ACC112 (cell line): ENCODE results near the gene FOXG1.
A peak's percentile ranks its signal among the peaks of the same experiment; 100 is the strongest.

Experiments used
- H2AFZ ChIP-seq: fragments of 200-600 bp; sonication (generic); one replicate; pipeline ENCODE4 v1.6.0; 2017; ENCODE audit warnings: antibody characterized with exemption, low read length; ENCODE audit not compliant: unreplicated experiment
- H3K27ac ChIP-seq: fragments of 200-600 bp; sonication (generic); 2 replicates; pipeline ENCODE4 v1.5.1; 2014; ENCODE audit warnings: low read depth, mild to moderate bottlenecking, antibody characterized with exemption, low read length, moderate library complexity
- H3K27me3 ChIP-seq: fragments of 200-600 bp; sonication (generic); 2 replicates; pipeline ENCODE4 v1.6.1; 2014; ENCODE audit warnings: mild to moderate bottlenecking, antibody characterized with exemption, low read length, moderate library complexity, mixed read lengths; ENCODE audit not compliant: insufficient read depth
- H3K36me3 ChIP-seq: fragments of 200-600 bp; sonication (generic); 2 replicates; pipeline ENCODE4 v1.6.1; 2016; ENCODE audit warnings: mild to moderate bottlenecking, antibody characterized with exemption, low read length, moderate library complexity, mixed read lengths; ENCODE audit not compliant: insufficient read depth
- H3K4me1 ChIP-seq: fragments of 200-600 bp; sonication (generic); one replicate; pipeline ENCODE4 v1.6.1; 2016; ENCODE audit warnings: low read length, mixed read lengths; ENCODE audit not compliant: insufficient read depth, unreplicated experiment, control insufficient read depth
- H3K4me3 ChIP-seq: fragments of 200-600 bp; sonication (generic); 2 replicates; pipeline ENCODE4 v1.5.1; 2014; ENCODE audit warnings: mild to moderate bottlenecking, low read depth, low read length
- H3K79me2 ChIP-seq: fragments of 200-600 bp; sonication (generic); one replicate; pipeline ENCODE4 v1.6.0; 2016; ENCODE audit warnings: low read length; ENCODE audit not compliant: control insufficient read depth, unreplicated experiment, insufficient read depth

Gene FOXG1

DNA sequence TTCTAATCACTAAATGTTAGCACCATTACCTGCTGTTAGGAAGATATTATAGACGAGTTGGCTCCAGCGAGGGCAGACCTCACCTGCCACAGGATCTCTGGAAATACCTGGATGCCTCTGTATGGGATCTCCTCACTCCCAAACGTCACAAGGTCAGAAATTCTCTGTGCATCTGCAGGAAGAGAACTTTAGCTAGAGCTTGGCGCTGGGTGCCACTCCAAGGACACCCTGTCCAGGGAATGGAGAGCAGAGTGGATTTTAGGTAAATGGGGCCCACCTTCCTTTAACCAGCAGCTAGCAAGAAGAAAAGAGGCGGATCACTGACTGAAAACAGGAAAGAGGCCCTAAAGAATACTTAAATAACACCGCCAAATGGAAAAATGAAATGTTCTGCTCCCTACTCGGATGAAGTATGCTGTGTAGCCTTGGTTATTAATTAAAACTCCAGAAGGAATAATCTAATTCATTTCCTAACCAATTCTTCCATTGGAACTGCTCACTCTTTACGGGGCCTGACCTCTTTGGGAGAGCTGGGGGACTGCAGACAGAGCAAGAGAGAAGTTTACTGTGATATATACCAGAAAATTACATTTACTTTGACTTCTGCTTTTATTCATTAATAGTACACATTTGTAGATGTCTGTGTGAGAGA is 4.2 kb upstream of the FOXG1 start:
- Histone ChIP-seq H3K4me1 (no peaks in the 10 kb centered on the region), H3K27me3 (peaks cover 93% of the 10 kb centered on the region), H3K27ac (no peak overlapping the region), H2AFZ (no peak overlapping the region), H3K36me3 (no peaks in the 10 kb centered on the region), H3K4me3 (no peak overlapping the region), H3K79me2 (no peaks in the 10 kb centered on the region)

- H3K27ac ChIP-seq, result no peak overlapping the region
- H2AFZ ChIP-seq, result no peak overlapping the region
- no peaks in the 10 kb centered on the region for H3K79me2 ChIP-seq
- H3K36me3 ChIP-seq, result no peaks in the 10 kb centered on the region
- no peaks in the 10 kb centered on the region for H3K4me1 ChIP-seq
- H3K27me3 ChIP-seq, result peaks cover 93% of the 10 kb centered on the region
- H3K4me3 ChIP-seq, result no peak overlapping the region
These were observed 3.6 kb upstream of the FOXG1 start for GRCh38 chr14:28762955-28763326.

GRCh38 chr14:28763751-28764256 is 2.8 kb upstream of the FOXG1 start:
- Histone ChIP-seq H3K36me3 (no peaks in the 10 kb centered on the region), H3K4me1 (no peaks in the 10 kb centered on the region), H3K79me2 (no peaks in the 10 kb centered on the region), H3K27ac (no peak overlapping the region), H2AFZ (no peak overlapping the region), H3K4me3 (no peak overlapping the region), H3K27me3 (peaks cover 93% of the 10 kb centered on the region)

DNA sequence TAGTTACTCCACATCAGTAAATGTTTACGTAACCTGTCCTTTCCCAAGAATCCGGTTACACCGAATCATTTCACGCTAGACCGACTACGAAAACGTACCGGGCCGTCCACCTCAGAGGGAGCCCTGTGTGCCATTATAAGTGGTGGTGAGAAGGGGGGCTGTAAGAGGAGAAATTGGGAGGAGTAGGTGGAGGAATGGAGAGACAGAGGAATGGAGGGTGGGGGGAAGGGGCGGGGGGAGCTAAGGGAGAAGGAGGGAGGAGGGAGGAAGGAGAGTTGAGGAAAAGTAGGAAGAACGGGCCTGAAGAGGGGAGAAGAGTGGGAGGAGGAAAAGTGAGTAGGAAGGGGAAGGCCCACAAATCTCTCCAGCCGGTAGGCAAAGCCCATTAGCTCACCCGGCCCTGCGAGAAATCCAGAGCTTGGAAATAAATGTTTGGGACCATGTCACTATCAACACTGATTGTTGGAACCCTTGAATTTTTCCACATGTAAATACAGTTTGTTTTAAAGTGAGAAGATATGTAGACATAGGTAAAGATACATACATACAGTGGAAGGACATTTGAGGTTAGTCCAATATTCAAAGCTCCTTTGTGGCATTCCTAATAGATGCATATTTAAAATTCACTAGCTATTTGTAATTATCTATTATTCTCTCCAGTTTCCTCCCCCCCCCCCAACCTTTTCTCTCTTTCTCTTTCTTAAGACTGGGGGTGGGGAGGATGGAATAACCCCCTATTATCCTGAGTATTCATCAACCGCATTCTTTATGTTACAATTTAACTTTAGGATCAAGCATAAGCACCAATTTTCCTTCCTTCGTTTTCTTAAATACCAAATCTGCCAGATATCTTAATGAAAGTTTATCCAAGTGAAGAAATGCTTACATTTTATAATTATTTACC is 2.1 kb upstream of the FOXG1 start:
- H3K27me3 ChIP-seq, result peaks cover 93% of the 10 kb centered on the region
- no peaks in the 10 kb centered on the region for H3K79me2 ChIP-seq
- no peak overlapping the region for H3K27ac ChIP-seq
- H3K4me1 ChIP-seq, result no peaks in the 10 kb centered on the region
- H3K36me3 ChIP-seq, result no peaks in the 10 kb centered on the region
- H2AFZ ChIP-seq, result no peak overlapping the region
- no peak overlapping the region for H3K4me3 ChIP-seq

- H3K4me1 ChIP-seq, result no peaks in the 10 kb centered on the region
- H3K4me3 ChIP-seq, result peak overlapping the region; percentile 71
- H3K79me2 ChIP-seq, result no peaks in the 10 kb centered on the region
- no peaks in the 10 kb centered on the region for H3K36me3 ChIP-seq
- H2AFZ ChIP-seq, result peak overlapping the region; percentile 46
- H3K27ac ChIP-seq, result no peak overlapping the region
- peaks cover 93% of the 10 kb centered on the region for H3K27me3 ChIP-seq
These were observed 1.3 kb upstream of the FOXG1 start for GRCh38 chr14:28765169-28765830.

DNA sequence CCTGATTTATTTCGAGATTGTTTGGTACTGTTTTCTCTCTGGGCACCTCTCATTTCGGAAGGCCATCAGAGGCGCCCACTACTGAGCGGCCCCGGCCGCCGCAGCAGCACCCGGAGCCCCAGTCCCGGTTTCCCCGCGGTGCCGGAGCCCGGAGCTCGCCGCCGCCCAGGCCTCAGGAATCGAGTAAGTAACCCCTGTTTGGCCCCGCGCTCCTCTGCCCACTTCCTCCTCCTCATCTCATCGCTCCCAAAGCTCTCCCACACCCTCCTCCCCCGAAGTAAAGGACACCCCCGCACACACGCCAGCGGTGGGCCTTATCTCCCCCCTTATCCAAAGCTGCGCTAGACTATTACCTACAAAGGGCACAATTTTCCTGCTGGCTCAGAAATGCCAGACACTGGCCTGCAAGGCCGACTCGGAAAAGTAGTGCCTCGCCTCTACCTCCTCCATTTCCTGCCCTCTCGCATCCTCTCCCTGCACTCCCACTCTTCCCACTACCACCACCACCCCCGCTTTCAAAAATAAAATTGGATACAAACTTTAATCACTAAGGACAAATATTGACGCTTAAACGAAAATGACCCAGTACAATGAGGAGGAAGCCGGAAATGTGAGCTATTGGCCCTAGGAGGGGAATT is 637 bp upstream of the FOXG1 start:
- H3K4me3 ChIP-seq, result peak overlapping the region; percentile 71
- no peaks in the 10 kb centered on the region for H3K79me2 ChIP-seq
- H3K27me3 ChIP-seq, result peaks cover 93% of the 10 kb centered on the region
- H2AFZ ChIP-seq, result peak overlapping the region; percentile 55
- no peak overlapping the region for H3K27ac ChIP-seq
- no peaks in the 10 kb centered on the region for H3K4me1 ChIP-seq
- no peaks in the 10 kb centered on the region for H3K36me3 ChIP-seq

DNA sequence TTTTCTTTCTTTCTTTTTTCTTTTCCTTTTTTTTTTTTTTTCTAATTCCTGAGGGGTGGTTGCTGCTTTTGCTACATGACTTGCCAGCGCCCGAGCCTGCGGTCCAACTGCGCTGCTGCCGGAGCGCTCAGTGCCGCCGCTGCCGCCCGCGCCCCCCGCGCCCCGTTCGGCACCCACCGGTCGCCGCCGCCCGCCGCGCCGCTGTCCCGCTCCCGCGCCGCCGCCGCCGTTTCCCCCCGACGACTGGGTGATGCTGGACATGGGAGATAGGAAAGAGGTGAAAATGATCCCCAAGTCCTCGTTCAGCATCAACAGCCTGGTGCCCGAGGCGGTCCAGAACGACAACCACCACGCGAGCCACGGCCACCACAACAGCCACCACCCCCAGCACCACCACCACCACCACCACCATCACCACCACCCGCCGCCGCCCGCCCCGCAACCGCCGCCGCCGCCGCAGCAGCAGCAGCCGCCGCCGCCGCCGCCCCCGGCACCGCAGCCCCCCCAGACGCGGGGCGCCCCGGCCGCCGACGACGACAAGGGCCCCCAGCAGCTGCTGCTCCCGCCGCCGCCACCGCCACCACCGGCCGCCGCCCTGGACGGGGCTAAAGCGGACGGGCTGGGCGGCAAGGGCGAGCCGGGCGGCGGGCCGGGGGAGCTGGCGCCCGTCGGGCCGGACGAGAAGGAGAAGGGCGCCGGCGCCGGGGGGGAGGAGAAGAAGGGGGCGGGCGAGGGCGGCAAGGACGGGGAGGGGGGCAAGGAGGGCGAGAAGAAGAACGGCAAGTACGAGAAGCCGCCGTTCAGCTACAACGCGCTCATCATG is 654 bp downstream of the FOXG1 start:
- no peaks in the 10 kb centered on the region for H3K36me3 ChIP-seq
- no peak overlapping the region for H2AFZ ChIP-seq
- H3K27ac ChIP-seq, result no peak overlapping the region
- no peaks in the 10 kb centered on the region for H3K4me1 ChIP-seq
- H3K27me3 ChIP-seq, result peaks cover 93% of the 10 kb centered on the region
- no peak overlapping the region for H3K4me3 ChIP-seq
- H3K79me2 ChIP-seq, result no peaks in the 10 kb centered on the region

DNA sequence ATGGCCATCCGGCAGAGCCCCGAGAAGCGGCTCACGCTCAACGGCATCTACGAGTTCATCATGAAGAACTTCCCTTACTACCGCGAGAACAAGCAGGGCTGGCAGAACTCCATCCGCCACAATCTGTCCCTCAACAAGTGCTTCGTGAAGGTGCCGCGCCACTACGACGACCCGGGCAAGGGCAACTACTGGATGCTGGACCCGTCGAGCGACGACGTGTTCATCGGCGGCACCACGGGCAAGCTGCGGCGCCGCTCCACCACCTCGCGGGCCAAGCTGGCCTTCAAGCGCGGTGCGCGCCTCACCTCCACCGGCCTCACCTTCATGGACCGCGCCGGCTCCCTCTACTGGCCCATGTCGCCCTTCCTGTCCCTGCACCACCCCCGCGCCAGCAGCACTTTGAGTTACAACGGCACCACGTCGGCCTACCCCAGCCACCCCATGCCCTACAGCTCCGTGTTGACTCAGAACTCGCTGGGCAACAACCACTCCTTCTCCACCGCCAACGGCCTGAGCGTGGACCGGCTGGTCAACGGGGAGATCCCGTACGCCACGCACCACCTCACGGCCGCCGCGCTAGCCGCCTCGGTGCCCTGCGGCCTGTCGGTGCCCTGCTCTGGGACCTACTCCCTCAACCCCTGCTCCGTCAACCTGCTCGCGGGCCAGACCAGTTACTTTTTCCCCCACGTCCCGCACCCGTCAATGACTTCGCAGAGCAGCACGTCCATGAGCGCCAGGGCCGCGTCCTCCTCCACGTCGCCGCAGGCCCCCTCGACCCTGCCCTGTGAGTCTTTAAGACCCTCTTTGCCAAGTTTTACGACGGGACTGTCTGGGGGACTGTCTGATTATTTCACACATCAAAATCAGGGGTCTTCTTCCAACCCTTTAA is 1.5 kb downstream of the FOXG1 start:
- H3K27me3 ChIP-seq, result peaks cover 93% of the 10 kb centered on the region
- H3K27ac ChIP-seq, result no peak overlapping the region
- H3K79me2 ChIP-seq, result no peaks in the 10 kb centered on the region
- H3K36me3 ChIP-seq, result no peaks in the 10 kb centered on the region
- no peak overlapping the region for H3K4me3 ChIP-seq
- no peak overlapping the region for H2AFZ ChIP-seq
- H3K4me1 ChIP-seq, result peaks cover under 1% of the 10 kb centered on the region

DNA sequence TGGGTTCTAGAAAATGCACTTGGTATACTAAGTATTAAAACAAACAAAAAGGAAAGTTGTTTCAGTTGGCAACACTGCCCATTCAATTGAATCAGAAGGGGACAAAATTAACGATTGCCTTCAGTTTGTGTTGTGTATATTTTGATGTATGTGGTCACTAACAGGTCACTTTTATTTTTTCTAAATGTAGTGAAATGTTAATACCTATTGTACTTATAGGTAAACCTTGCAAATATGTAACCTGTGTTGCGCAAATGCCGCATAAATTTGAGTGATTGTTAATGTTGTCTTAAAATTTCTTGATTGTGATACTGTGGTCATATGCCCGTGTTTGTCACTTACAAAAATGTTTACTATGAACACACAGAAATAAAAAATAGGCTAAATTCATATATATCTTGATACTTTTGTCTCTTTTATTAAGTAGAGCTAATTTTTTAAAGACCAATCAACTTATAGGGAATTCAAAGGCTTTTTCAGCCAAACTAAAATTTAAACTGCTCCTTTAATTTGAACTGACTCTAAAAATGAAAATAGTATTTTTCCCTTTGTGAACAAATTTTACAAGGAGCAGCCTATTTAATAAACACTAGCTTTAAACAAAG is 2.8 kb downstream of the FOXG1 start:
- Histone ChIP-seq H3K36me3 (no peaks in the 10 kb centered on the region), H3K27ac (no peak overlapping the region), H2AFZ (no peak overlapping the region), H3K27me3 (peaks cover 93% of the 10 kb centered on the region), H3K79me2 (no peaks in the 10 kb centered on the region), H3K4me1 (peaks cover 13% of the 10 kb centered on the region), H3K4me3 (no peak overlapping the region)
